IgD-negative memory B cell (primary cell): ENCODE measurements around the gene MED27. TPM values are rescaled to one million over a fixed set of nuclear protein-coding genes. Genes with fewer than 3 reads are reported as not detected.
"Not testable (repeated sequence)": the region's sequence is repeated elsewhere in the genome, so short reads cannot be mapped to it uniquely, and the experiment has no call there.

ENCODE experiments used
- H3K27ac Mint-ChIP-seq, 3 donors: one replicate each; pipeline ENCODE4 v1.8.0; 2020 to 2022; ENCODE audit warnings: mild to moderate bottlenecking in 3 of 3, mixed read lengths in 3 of 3, moderate library complexity in 1 of 3
- H3K27me3 Mint-ChIP-seq: one replicate; pipeline ENCODE4 v1.8.0; 2021; ENCODE audit warnings: mixed read lengths
- H3K36me3 Mint-ChIP-seq: one replicate; pipeline ENCODE4 v1.8.0; 2020; ENCODE audit warnings: mild to moderate bottlenecking, mixed read lengths
- H3K4me1 Mint-ChIP-seq, 3 donors: one replicate each; pipeline ENCODE4 v1.8.0; 2020 to 2022; ENCODE audit warnings: mixed read lengths in 3 of 3, mild to moderate bottlenecking in 1 of 3
- H3K4me3 Mint-ChIP-seq, 4 donors: one replicate each; pipeline ENCODE4 v1.8.0; 2020 to 2022; ENCODE audit warnings: mild to moderate bottlenecking in 4 of 4, mixed read lengths in 4 of 4, moderate library complexity in 3 of 4
- H3K9me3 Mint-ChIP-seq, 3 donors: one replicate each; pipeline ENCODE4 v1.8.0; 2020 to 2021; ENCODE audit warnings: mixed read lengths in 3 of 3, mild to moderate bottlenecking in 1 of 3
- polyA plus RNA-seq: library from polyadenylated mRNA; unstranded; fragments of 300-500 nt; fragmentation: Illumina TruSeq; gene quantifications from one replicate; pipeline ENCODE4 v1.2.3, GENCODE V29; 2021

The MED27 gene
- polyA plus RNA-seq, 1 donor from 2014 or later: 33.7 TPM

GRCh38 chr9:131950487-131950886, 129.2 kb downstream of the MED27 start:
- no peaks in the 10 kb centered on the region for H3K9me3 Mint-ChIP-seq
- no peaks in the 10 kb centered on the region for H3K27me3 Mint-ChIP-seq
- H3K4me3 Mint-ChIP-seq: no peak overlapping the region
- H3K4me1 Mint-ChIP-seq: peaks cover 6 to 11% (median 10%) of the 10 kb centered on the region in 3 donors
- H3K27ac Mint-ChIP-seq: no peak overlapping the region
- H3K36me3 Mint-ChIP-seq: peaks cover 4% of the 10 kb centered on the region

- Mint-ChIP-seq H3K9me3 (no peaks in the 10 kb centered on the region), H3K36me3 (peaks cover 4% of the 10 kb centered on the region), H3K27ac (no peak overlapping the region), H3K27me3 (no peaks in the 10 kb centered on the region), H3K4me3 (no peak overlapping the region), H3K4me1 (peaks cover 0 to 10% (median 8%) of the 10 kb centered on the region in 3 donors)
These were observed 133.5 kb downstream of the MED27 start for GRCh38 chr9:131946180-131946579.

GRCh38 chr9:131943351-131943841, 136.3 kb downstream of the MED27 start:
- H3K36me3 Mint-ChIP-seq: peaks cover 4% of the 10 kb centered on the region
- no peaks in the 10 kb centered on the region for H3K4me1 Mint-ChIP-seq
- H3K4me3 Mint-ChIP-seq: no peak overlapping the region
- H3K27me3 Mint-ChIP-seq: no peaks in the 10 kb centered on the region
- H3K27ac Mint-ChIP-seq: no peak overlapping the region
- H3K9me3 Mint-ChIP-seq: no peaks in the 10 kb centered on the region

GRCh38 chr9:131942146-131942720, 137.4 kb downstream of the MED27 start:
- Mint-ChIP-seq H3K9me3 (no peaks in the 10 kb centered on the region), H3K4me3 (no peak overlapping the region), H3K27me3 (no peaks in the 10 kb centered on the region), H3K4me1 (no peaks in the 10 kb centered on the region), H3K36me3 (peaks cover 7% of the 10 kb centered on the region), H3K27ac (no peak overlapping the region)

- H3K4me1 Mint-ChIP-seq: no peaks in the 10 kb centered on the region
- peak overlapping the region in 1 of 4 donors; percentile 29 for H3K4me3 Mint-ChIP-seq
- no peak overlapping the region for H3K27ac Mint-ChIP-seq
- no peaks in the 10 kb centered on the region for H3K27me3 Mint-ChIP-seq
- peaks cover 10% of the 10 kb centered on the region for H3K36me3 Mint-ChIP-seq
- H3K9me3 Mint-ChIP-seq: peaks cover 0 to 10% (median 5%) of the 10 kb centered on the region in 3 donors
These were observed 142.2 kb downstream of the MED27 start for GRCh38 chr9:131937451-131937850.

- no peaks in the 10 kb centered on the region for H3K4me1 Mint-ChIP-seq
- H3K9me3 Mint-ChIP-seq: peaks cover 0 to 10% (median 5%) of the 10 kb centered on the region in 3 donors
- H3K4me3 Mint-ChIP-seq: no peak overlapping the region
- no peak overlapping the region for H3K27ac Mint-ChIP-seq
- no peaks in the 10 kb centered on the region for H3K27me3 Mint-ChIP-seq
- peaks cover 12% of the 10 kb centered on the region for H3K36me3 Mint-ChIP-seq
These were observed 142.7 kb downstream of the MED27 start for GRCh38 chr9:131936929-131937328.

GRCh38 chr9:131934673-131935072, 145.0 kb downstream of the MED27 start:
- Mint-ChIP-seq H3K9me3 (peaks cover 0 to 10% (median 5%) of the 10 kb centered on the region in 3 donors), H3K27ac (no peak overlapping the region), H3K27me3 (no peaks in the 10 kb centered on the region), H3K4me1 (no peaks in the 10 kb centered on the region), H3K36me3 (peaks cover 13% of the 10 kb centered on the region), H3K4me3 (no peak overlapping the region)

- Mint-ChIP-seq H3K4me1 (peaks cover 0 to 2% (median 0%) of the 10 kb centered on the region in 3 donors), H3K4me3 (no peak overlapping the region), H3K9me3 (no peaks in the 10 kb centered on the region), H3K27ac (no peak overlapping the region), H3K36me3 (peaks cover 2% of the 10 kb centered on the region), H3K27me3 (no peaks in the 10 kb centered on the region)
These were observed 152.6 kb downstream of the MED27 start for GRCh38 chr9:131927091-131927490.

GRCh38 chr9:131926360-131926922, 153.2 kb downstream of the MED27 start:
- Mint-ChIP-seq H3K36me3 (peaks cover 2% of the 10 kb centered on the region), H3K4me1 (peaks cover 0 to 2% (median 0%) of the 10 kb centered on the region in 3 donors), H3K27ac (no peak overlapping the region), H3K9me3 (no peaks in the 10 kb centered on the region), H3K27me3 (no peaks in the 10 kb centered on the region), H3K4me3 (no peak overlapping the region)

GRCh38 chr9:131925677-131926177, 153.9 kb downstream of the MED27 start:
- no peaks in the 10 kb centered on the region for H3K9me3 Mint-ChIP-seq
- H3K27me3 Mint-ChIP-seq: no peaks in the 10 kb centered on the region
- H3K27ac Mint-ChIP-seq: no peak overlapping the region
- H3K4me3 Mint-ChIP-seq: no peak overlapping the region
- peaks cover 0 to 3% (median 1%) of the 10 kb centered on the region in 3 donors for H3K4me1 Mint-ChIP-seq
- H3K36me3 Mint-ChIP-seq: peaks cover 2% of the 10 kb centered on the region

GRCh38 chr9:131923766-131924165, 155.9 kb downstream of the MED27 start:
- no peaks in the 10 kb centered on the region for H3K9me3 Mint-ChIP-seq
- H3K27ac Mint-ChIP-seq: no peak overlapping the region
- H3K27me3 Mint-ChIP-seq: no peaks in the 10 kb centered on the region
- H3K36me3 Mint-ChIP-seq: no peaks in the 10 kb centered on the region
- H3K4me1 Mint-ChIP-seq: peaks cover 0 to 4% (median 4%) of the 10 kb centered on the region in 3 donors
- no peak overlapping the region for H3K4me3 Mint-ChIP-seq

- H3K27ac Mint-ChIP-seq: no peak overlapping the region
- H3K4me1 Mint-ChIP-seq: peaks cover 0 to 4% (median 4%) of the 10 kb centered on the region in 3 donors
- no peaks in the 10 kb centered on the region for H3K27me3 Mint-ChIP-seq
- no peaks in the 10 kb centered on the region for H3K36me3 Mint-ChIP-seq
- no peak overlapping the region for H3K4me3 Mint-ChIP-seq
- H3K9me3 Mint-ChIP-seq: no peaks in the 10 kb centered on the region
These were observed 156.5 kb downstream of the MED27 start for GRCh38 chr9:131923132-131923671.

- not testable (repeated sequence) for H3K4me3 Mint-ChIP-seq, H3K36me3 Mint-ChIP-seq, H3K27ac Mint-ChIP-seq, H3K27me3 Mint-ChIP-seq, H3K4me1 Mint-ChIP-seq, H3K9me3 Mint-ChIP-seq
These were observed 158.0 kb downstream of the MED27 start for GRCh38 chr9:131921635-131922034.

GRCh38 chr9:131919216-131919615, 160.5 kb downstream of the MED27 start:
- no peak overlapping the region for H3K4me3 Mint-ChIP-seq

GRCh38 chr9:131918481-131918880, 161.2 kb downstream of the MED27 start:
- Mint-ChIP-seq H3K27ac (no peak overlapping the region), H3K4me1 (peaks cover 0 to 4% (median 3%) of the 10 kb centered on the region in 3 donors), H3K9me3 (no peaks in the 10 kb centered on the region), H3K4me3 (no peak overlapping the region), H3K36me3 (no peaks in the 10 kb centered on the region), H3K27me3 (no peaks in the 10 kb centered on the region)

More at GRCh38 chr9:131919216-131919615, 160.5 kb downstream of the MED27 start:
- H3K9me3 Mint-ChIP-seq: no peaks in the 10 kb centered on the region
- H3K36me3 Mint-ChIP-seq: no peaks in the 10 kb centered on the region
- H3K27me3 Mint-ChIP-seq: no peaks in the 10 kb centered on the region
- peak overlapping the region in 1 of 3 donors; percentile 33 for H3K27ac Mint-ChIP-seq
- peaks cover 0 to 4% (median 4%) of the 10 kb centered on the region in 3 donors for H3K4me1 Mint-ChIP-seq
